Right atrium auricular region (tissue), 2 donors: ENCODE data around the gene MMP7. TPM values are rescaled to one million over a fixed set of nuclear protein-coding genes. Genes with fewer than 3 reads are reported as not detected.

ENCODE experiments used
- DNase-seq: peaks from one replicate; pipeline ENCODE4 v3.0.0-alpha.2; 2019; ENCODE audit warnings: low spot score
- H3K27ac ChIP-seq, 2 donors: fragments of 200-600 bp; sonication (generic); 1 replicate in 1 of 2; 2 replicates in 1 of 2; pipeline ENCODE4 v1.5.1; 2016 to 2019
- H3K27me3 ChIP-seq, 2 donors: fragments of 200-600 bp; sonication (generic); one replicate each; pipeline versions ENCODE4 v1.5.1 to v1.6.0; 2017 to 2019
- H3K36me3 ChIP-seq: fragments of 200-600 bp; sonication (generic); one replicate; pipeline ENCODE4 v1.5.1; 2016
- H3K4me1 ChIP-seq, 2 donors: fragments of 200-600 bp; sonication (generic); one replicate each; pipeline versions ENCODE4 v1.5.1 to v1.6.0; 2017 to 2019
- H3K4me3 ChIP-seq, 2 donors: fragments of 200-600 bp; sonication (generic); 1 replicate in 1 of 2; 2 replicates in 1 of 2; pipeline ENCODE4 v1.5.1; 2017 to 2019; ENCODE audit warnings: mild to moderate bottlenecking in 1 of 2, moderate library complexity in 1 of 2
- H3K9me3 ChIP-seq, 2 donors: fragments of 200-600 bp; sonication (generic); one replicate each; pipeline ENCODE4 v1.5.1; 2019
- CTCF ChIP-seq, 2 donors: fragments of 200-600 bp; sonication (generic); IDR thresholded peaks; one replicate each; pipeline ENCODE4 v1.5.1; 2019; ENCODE audit warnings: antibody characterized with exemption in 2 of 2
- total RNA-seq, 2 donors: library from RNA; depleted of rRNA; stranded (reverse); fragments of >200 nt; gene quantifications; one replicate each; pipeline ENCODE4 v1.1.0, GENCODE V29; 2016

MMP7 gene
- total RNA-seq, 2 donors from 2014 or later: not detected

- no peak overlapping the region for H3K27ac ChIP-seq
- no peak for DNase-seq
- H3K4me3 ChIP-seq: no peak overlapping the region
- no peak for TF ChIP-seq CTCF (IDR thresholded peaks at IDR 0.05)
- no peaks in the 10 kb centered on the region for H3K9me3 ChIP-seq
- H3K36me3 ChIP-seq: no peaks in the 10 kb centered on the region
- peaks cover 0 to 4% of the 10 kb centered on the region in 2 donors for H3K4me1 ChIP-seq
- H3K27me3 ChIP-seq: no peaks in the 10 kb centered on the region
Measured at GRCh38 chr11:102493524-102493923, 37.0 kb downstream of the MMP7 start.

GRCh38 chr11:102491969-102492368 lies 38.6 kb downstream of the MMP7 start:
- Histone ChIP-seq H3K36me3 (no peaks in the 10 kb centered on the region), H3K27ac (no peak overlapping the region), H3K9me3 (no peaks in the 10 kb centered on the region), H3K27me3 (no peaks in the 10 kb centered on the region), H3K4me1 (peaks cover 0 to 4% of the 10 kb centered on the region in 2 donors), H3K4me3 (no peak overlapping the region)
- DNase-seq: no peak
- TF ChIP-seq CTCF (IDR thresholded peaks at IDR 0.05): no peak

- no peaks in the 10 kb centered on the region for H3K36me3 ChIP-seq
Measured at GRCh38 chr11:102489186-102490145, 41.1 kb downstream of the MMP7 start.

GRCh38 chr11:102488208-102488607 lies 42.3 kb downstream of the MMP7 start:
- Histone ChIP-seq H3K36me3 (no peaks in the 10 kb centered on the region), H3K27me3 (no peaks in the 10 kb centered on the region), H3K4me1 (no peaks in the 10 kb centered on the region), H3K4me3 (no peak overlapping the region), H3K27ac (no peak overlapping the region), H3K9me3 (no peaks in the 10 kb centered on the region)
- DNase-seq: no peak
- no peak for TF ChIP-seq CTCF (IDR thresholded peaks at IDR 0.05)

More at GRCh38 chr11:102489186-102490145, 41.1 kb downstream of the MMP7 start:
- no peaks in the 10 kb centered on the region for H3K27me3 ChIP-seq
- no peaks in the 10 kb centered on the region for H3K4me1 ChIP-seq
- no peaks in the 10 kb centered on the region for H3K9me3 ChIP-seq
- no peak for DNase-seq
- no peak overlapping the region for H3K27ac ChIP-seq
- H3K4me3 ChIP-seq: no peak overlapping the region
- TF ChIP-seq CTCF (IDR thresholded peaks at IDR 0.05): no peak

GRCh38 chr11:102487214-102487613 lies 43.3 kb downstream of the MMP7 start:
- Histone ChIP-seq H3K27me3 (no peaks in the 10 kb centered on the region), H3K27ac (no peak overlapping the region), H3K4me1 (no peaks in the 10 kb centered on the region), H3K9me3 (no peaks in the 10 kb centered on the region), H3K4me3 (no peak overlapping the region), H3K36me3 (no peaks in the 10 kb centered on the region)
- TF ChIP-seq CTCF (IDR thresholded peaks at IDR 0.05): no peak
- DNase-seq: no peak
